Measurements from ENCODE around the gene BCL11B.

Gene BCL11B

GRCh38 chr14:99268810-99269707, 2.9 kb downstream of the BCL11B start:
- DNase-seq, result no peak

DNA sequence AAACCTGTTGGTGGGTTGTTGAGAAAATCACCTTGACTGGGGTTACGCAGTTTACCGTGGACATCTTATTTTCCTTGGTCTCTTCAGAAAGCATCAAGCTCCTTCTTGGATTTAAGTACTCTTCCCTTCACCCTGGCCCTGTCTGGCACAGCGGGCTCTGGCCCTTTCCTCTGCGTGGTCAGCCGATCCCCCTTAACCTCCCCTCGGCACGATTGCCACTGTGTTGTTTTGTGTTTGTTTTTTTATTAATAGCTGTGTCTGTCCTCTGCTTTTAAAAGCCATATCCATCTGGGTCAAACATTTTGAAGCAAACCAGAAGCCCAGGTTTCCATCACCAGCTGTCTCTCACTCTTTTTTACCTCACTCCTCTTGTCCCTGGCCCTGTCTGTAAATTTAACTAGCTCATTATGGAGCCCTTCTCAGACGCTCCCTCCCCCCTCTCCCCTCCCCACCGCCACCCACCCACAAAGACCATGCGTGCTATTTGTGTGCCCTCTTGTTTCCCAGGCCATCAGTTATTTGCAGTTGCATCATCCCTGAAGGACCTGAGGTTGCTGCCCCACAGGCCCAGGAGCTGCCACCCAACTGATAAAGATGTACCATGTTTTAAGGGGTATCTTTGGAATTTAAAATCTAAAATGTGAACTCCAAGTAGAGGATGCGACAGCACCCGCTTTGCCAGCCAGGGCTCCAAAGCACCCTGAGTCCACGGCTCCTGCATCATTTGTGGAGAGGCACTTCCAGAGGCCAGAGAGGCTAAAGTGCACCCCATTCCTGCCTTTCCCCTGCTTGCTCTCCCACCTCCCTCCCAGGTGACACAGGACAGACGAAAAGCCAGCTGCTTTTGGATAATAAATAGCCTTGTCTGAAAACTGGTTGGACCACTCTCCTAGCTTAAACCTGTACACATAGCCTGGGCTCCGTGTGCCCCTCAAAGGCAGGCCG, 3.9 kb downstream of the BCL11B start:
- DNase-seq, result no peak

DNA sequence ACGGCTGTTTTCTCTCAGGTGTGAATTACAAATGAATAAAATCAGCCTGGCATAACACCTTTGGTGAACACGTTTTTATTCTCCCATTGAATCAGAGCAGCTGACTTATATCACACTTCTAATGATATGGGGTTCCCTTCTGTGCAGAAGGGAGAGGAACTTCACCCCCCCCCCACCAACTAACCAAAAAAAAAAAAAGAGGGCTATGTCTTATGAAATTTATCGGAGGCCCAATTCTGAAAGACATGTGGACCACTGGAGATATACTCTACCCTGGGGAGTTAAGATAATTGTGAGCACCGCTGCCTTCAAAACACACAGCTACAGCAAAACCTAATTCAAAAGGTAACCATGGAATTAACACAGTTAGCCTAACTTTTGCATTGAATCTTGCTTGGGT, 4.6 kb downstream of the BCL11B start:
- DNase-seq, result no peak

- peak in 52 of 56 donors; percentile 9 to 90 (median 55) for DNase-seq
Observed at GRCh38 chr14:99266181-99267178, 5.5 kb downstream of the BCL11B start.

- DNase-seq, result no peak
Observed at GRCh38 chr14:99265571-99265970, 6.4 kb downstream of the BCL11B start.

- no peak for DNase-seq
Observed at GRCh38 chr14:99264691-99265450, 7.1 kb downstream of the BCL11B start.

DNA sequence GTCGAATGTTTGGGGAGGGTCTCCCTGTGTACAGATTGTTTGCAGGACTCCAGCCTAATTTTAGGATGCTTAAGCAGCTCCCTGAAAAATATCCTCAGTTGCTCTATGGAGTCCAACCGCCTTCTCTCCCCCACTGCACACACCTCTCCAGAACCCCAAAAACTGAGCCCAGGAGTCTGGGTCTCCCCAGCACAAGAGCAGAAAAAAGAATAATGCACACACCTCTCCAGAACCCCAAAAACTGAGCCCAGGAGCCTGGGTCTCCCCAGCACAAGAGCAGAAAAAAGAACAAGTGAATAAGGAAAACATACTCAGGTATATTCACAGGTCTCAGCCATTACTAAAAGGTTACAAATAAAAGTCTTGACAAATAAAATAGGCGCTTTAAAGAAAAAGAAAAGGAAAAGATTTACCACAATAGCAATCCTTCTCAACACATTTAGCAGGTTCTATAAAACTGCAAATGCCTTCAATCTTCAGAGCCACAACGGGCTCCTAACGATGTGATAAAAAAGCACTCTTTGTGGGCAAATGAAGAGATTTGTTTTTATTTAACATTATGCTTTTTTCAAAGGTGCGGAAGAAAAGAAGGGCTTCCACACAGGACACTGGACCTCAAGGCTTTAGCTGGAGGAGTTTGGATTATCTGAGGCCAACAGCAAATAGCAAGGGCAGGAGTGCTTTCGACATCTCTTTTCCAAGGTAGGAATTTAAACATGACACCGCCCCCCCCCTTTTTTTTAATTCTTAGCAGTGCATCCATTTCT, 8.2 kb downstream of the BCL11B start:
- no peak for DNase-seq

- DNase-seq, result no peak
Observed at GRCh38 chr14:99262977-99263448, 9.0 kb downstream of the BCL11B start.

GRCh38 chr14:99261912-99262787, 9.8 kb downstream of the BCL11B start:
- peak in 3 of 56 donors; percentile 42 to 56 (median 56) for DNase-seq

DNA sequence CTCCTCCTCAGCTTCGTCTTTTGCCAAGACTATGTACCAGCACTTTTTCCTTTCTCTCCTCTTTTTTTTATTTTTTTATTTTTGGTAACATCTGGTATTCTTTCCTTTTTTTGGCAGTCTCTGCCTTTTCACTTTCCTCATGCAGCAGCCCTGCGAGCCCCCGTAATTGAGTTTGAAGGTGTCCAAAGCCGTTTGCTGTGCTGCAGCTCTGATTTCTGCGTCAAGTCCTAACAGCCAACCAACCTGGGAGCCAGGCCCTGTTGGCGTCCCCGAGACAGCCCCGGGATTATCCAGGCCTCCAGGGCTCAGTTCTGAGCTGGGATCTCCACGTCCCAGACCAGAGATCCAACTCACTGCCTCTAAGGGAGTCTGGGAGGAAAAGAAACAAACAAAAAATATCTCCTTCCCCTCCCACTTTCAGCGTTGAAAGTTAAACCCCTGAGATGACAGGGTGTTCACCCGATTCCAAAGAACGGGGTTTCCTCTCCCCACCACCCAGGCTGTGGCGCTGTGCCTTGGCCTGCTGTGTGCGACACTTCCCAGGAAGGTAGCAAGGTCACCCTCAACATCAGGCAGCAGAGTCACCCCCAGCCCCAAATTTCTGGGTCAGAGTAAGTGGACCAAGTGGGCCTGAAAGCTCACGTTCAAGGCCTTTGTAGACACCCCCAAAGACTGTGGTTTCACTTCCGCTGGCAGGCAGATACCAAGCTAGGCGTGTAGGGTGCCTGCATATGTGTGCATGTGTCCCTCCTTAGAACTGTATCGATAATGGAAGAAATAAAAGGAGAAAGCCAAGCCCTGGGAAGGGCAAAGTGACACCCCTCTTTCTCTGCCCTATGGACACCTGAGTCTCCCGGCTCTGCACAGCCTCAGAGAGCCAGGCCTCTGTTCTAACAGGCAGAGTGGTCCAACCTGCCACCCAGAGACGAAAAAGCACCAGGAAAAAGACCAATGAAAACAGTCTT, 11.1 kb downstream of the BCL11B start:
- no peak for DNase-seq

GRCh38 chr14:99260116-99260515, 11.9 kb downstream of the BCL11B start:
- no peak for DNase-seq

GRCh38 chr14:99258876-99259726, 12.9 kb downstream of the BCL11B start:
- no peak for DNase-seq

- no peak for DNase-seq
Observed at GRCh38 chr14:99258341-99258861, 13.6 kb downstream of the BCL11B start.

DNA sequence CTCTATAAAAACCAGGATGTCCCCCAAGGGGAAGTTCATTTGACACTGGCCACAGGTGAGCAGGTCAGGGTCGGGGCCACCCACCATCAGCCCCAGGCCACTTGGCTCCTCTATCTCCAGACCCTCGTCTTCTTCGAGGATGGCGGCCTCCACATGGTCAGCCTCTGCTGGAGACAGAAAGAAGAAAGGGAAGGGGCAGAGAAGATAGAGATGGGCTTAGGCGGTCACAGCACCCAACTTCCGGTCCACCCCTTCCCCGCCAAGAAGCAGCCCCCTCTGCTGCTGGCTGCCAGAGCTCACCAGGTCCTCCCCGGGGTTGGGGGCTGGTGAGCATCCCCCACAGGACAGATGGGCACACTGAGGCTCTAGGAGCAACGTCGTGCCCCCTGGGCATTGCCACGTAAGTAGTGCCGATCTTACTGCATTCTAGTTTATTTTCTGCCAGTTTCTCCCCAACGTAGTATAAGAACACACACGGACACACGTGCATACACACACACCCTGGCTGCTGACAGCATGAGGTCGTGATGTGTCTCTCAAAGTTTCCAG, 14.2 kb downstream of the BCL11B start:
- no peak for DNase-seq

- no peak for DNase-seq
Observed at GRCh38 chr14:99257122-99257672, 14.8 kb downstream of the BCL11B start.
